C4-2B (cell line): ENCODE measurements around the gene C16orf74.

Source experiments
- CTCF ChIP-seq: fragments of 450-650 bp; conservative IDR thresholded peaks from 2 replicates; pipeline ENCODE4 v1.5.1; 2017; ENCODE audit warnings: mild to moderate bottlenecking
- ZFX ChIP-seq: fragments of 450-650 bp; IDR thresholded peaks from 2 replicates; pipeline ENCODE4 v1.6.1; 2017

- TF ChIP-seq CTCF (no peak), ZFX (no peak)
Observed at GRCh38 chr16:85716022-85716679, 34.7 kb downstream of the C16orf74 start.
